Measurements from ENCODE around the gene TNFSF10. TPM values are rescaled to one million over a fixed set of nuclear protein-coding genes. Genes with fewer than 3 reads are reported as not detected.

TNFSF10 gene
- total RNA-seq, 4 donors from 2014 or later: 26.9 to 163 (median 37.4) TPM

- Histone ChIP-seq H3K9me3 (no peaks in the 10 kb centered on the region), H3K27ac (no peak overlapping the region), H3K36me3 (no peaks in the 10 kb centered on the region), H3K4me1 (no peaks in the 10 kb centered on the region), H3K27me3 (no peaks in the 10 kb centered on the region), H3K4me3 (no peak overlapping the region)
- TF ChIP-seq POLR2A (IDR thresholded peaks at IDR 0.05) (no peak), CTCF (IDR thresholded peaks at IDR 0.05) (no peak)
- intact Hi-C loops (cut with DNase I; ENCODE audit: low total_unique reads): no loop called here
- DNase-seq: no peak
Measured at GRCh38 chr3:172530566-172530965, 7.3 kb upstream of the TNFSF10 start.

- no peaks in the 10 kb centered on the region for H3K36me3 ChIP-seq
- no peak for DNase-seq
- H3K27ac ChIP-seq: no peak overlapping the region
- H3K9me3 ChIP-seq: no peaks in the 10 kb centered on the region
- H3K4me1 ChIP-seq: no peaks in the 10 kb centered on the region
- intact Hi-C loops (cut with DNase I; ENCODE audit: low total_unique reads): no loop called here
- TF ChIP-seq CTCF (IDR thresholded peaks at IDR 0.05): no peak
- no peak for TF ChIP-seq POLR2A (IDR thresholded peaks at IDR 0.05)
- no peak overlapping the region for H3K4me3 ChIP-seq
- no peaks in the 10 kb centered on the region for H3K27me3 ChIP-seq
Measured at GRCh38 chr3:172530101-172530561, 6.9 kb upstream of the TNFSF10 start.

GRCh38 chr3:172528677-172529076 is 5.4 kb upstream of the TNFSF10 start:
- Histone ChIP-seq H3K4me3 (no peak overlapping the region), H3K9me3 (no peaks in the 10 kb centered on the region), H3K27ac (no peak overlapping the region), H3K27me3 (no peaks in the 10 kb centered on the region), H3K4me1 (no peaks in the 10 kb centered on the region), H3K36me3 (no peaks in the 10 kb centered on the region)
- TF ChIP-seq CTCF (IDR thresholded peaks at IDR 0.05): no peak
- no peak for TF ChIP-seq POLR2A (IDR thresholded peaks at IDR 0.05)
- no peak for DNase-seq
- intact Hi-C loops (cut with DNase I; ENCODE audit: low total_unique reads): no loop called here

- no peak for TF ChIP-seq CTCF (IDR thresholded peaks at IDR 0.05)
- TF ChIP-seq POLR2A (IDR thresholded peaks at IDR 0.05): no peak
- Histone ChIP-seq H3K4me3 (no peak overlapping the region), H3K27me3 (no peaks in the 10 kb centered on the region), H3K36me3 (no peaks in the 10 kb centered on the region), H3K27ac (no peak overlapping the region), H3K4me1 (no peaks in the 10 kb centered on the region), H3K9me3 (no peaks in the 10 kb centered on the region)
- no peak for DNase-seq
- intact Hi-C loops (cut with DNase I; ENCODE audit: low total_unique reads): no loop called here
Measured at GRCh38 chr3:172527306-172527705, 4.1 kb upstream of the TNFSF10 start.

GRCh38 chr3:172525116-172525613 is 1.9 kb upstream of the TNFSF10 start:
- Histone ChIP-seq H3K9me3 (no peaks in the 10 kb centered on the region), H3K36me3 (no peaks in the 10 kb centered on the region), H3K4me3 (no peak overlapping the region), H3K4me1 (no peaks in the 10 kb centered on the region), H3K27ac (no peak overlapping the region), H3K27me3 (no peaks in the 10 kb centered on the region)
- intact Hi-C loops (cut with DNase I; ENCODE audit: low total_unique reads): no loop called here
- no peak for DNase-seq
- TF ChIP-seq POLR2A (IDR thresholded peaks at IDR 0.05): no peak
- TF ChIP-seq CTCF (IDR thresholded peaks at IDR 0.05): no peak
